Prostate gland (tissue), 2 donors: ENCODE data around the gene DAAM1.

Experiments
- CTCF ChIP-seq, 4 experiments: fragments of 200-600 bp in 2 of 4; fragments of 450-650 bp in 2 of 4; sonication (generic) in 2 of 4; IDR thresholded peaks; 1 replicate in 3 of 4; 2 replicates in 1 of 4; pipeline ENCODE4 v1.5.1; 2016 to 2019; ENCODE audit warnings: antibody characterized with exemption in 4 of 4, mild to moderate bottlenecking in 2 of 4, moderate library complexity in 2 of 4
- POLR2A ChIP-seq: fragments of 450-650 bp; IDR thresholded peaks from one replicate; pipeline ENCODE4 v1.6.1; 2016; ENCODE audit warnings: antibody characterized with exemption, mild to moderate bottlenecking
- POLR2AphosphoS5 ChIP-seq: sonication (generic); formaldehyde crosslinking; IDR thresholded peaks from one replicate; pipeline ENCODE4 v1.6.1; 2017; ENCODE audit warnings: antibody characterized with exemption

GRCh38 chr14:59313658-59314608 is 125.5 kb downstream of the DAAM1 start:
- no peak for TF ChIP-seq CTCF (IDR thresholded peaks at IDR 0.05)
- TF ChIP-seq POLR2A, result no peak
- no peak for TF ChIP-seq POLR2AphosphoS5
